HG02642 (cell line): ENCODE results near the gene WT1.
A peak's percentile ranks its signal among the peaks of the same experiment; 100 is the strongest.

Experiments used
- ATAC-seq: cut with Tn5 transposase; IDR thresholded peaks from one replicate; pipeline ENCODE4 v1.9.1; 2021; ENCODE audit warnings: mild to moderate bottlenecking; ENCODE audit not compliant: unreplicated experiment, poor library complexity

The WT1 gene

DNA sequence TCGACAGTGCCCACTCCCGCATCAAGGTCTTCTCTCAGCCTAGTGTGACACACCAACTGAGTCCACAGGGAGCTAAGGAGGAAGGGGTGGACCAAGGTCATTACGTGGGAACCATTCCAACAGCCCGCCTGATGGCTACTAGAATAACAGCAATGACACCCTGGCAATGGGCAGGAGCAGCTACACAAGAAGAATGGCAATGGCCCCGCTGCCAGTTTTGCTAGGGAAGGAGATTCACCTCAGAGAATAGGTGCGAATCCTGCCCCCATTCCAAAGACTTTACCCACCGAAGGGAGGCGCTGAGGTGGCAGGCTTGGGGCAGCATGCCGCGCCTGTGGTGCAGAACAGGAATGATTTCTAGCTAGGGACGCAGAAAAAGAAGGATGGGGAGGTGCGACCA lies 9.1 kb downstream of the WT1 start:
- ATAC-seq, result no peak

GRCh38 chr11:32425761-32426160 lies 9.6 kb downstream of the WT1 start:
- ATAC-seq, result no peak

DNA sequence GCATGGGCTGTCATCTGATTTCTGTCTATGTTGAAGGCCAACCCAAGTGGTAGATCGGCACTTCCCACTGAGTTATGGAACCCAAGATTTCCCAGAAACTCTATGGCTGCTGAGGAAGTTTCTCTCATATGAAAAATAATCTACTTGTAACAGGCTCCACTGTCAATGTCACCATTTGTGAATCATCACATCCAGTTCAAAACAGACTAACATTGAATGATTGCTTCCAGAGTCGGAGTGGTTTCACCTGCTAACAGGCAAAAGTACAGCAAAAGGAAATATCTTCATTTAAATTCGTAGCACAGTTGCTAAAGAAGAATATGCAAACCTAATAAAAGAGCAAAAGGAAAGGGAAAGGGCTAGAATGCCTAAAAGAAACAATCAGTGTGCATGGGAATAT lies 12.8 kb downstream of the WT1 start:
- no peak for ATAC-seq

DNA sequence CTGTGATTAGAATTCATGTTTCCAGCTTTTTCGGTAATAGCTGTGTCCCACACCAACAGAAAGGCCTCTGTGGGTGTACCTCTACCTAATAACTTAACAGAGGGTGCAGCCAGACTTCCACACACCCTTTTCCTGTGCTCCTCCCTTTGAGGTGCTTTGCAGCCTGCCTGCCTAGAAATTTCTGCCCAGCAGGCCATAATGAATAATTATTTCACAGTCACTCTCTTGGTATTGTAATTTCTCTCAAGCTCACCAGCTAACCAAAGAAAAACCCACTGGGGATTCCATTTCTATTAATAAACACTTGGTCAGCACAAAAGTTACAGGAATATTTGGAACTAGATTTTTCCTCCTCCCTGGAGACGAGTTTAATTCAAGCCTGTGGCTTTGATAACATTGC lies 13.3 kb downstream of the WT1 start:
- ATAC-seq, result no peak

DNA sequence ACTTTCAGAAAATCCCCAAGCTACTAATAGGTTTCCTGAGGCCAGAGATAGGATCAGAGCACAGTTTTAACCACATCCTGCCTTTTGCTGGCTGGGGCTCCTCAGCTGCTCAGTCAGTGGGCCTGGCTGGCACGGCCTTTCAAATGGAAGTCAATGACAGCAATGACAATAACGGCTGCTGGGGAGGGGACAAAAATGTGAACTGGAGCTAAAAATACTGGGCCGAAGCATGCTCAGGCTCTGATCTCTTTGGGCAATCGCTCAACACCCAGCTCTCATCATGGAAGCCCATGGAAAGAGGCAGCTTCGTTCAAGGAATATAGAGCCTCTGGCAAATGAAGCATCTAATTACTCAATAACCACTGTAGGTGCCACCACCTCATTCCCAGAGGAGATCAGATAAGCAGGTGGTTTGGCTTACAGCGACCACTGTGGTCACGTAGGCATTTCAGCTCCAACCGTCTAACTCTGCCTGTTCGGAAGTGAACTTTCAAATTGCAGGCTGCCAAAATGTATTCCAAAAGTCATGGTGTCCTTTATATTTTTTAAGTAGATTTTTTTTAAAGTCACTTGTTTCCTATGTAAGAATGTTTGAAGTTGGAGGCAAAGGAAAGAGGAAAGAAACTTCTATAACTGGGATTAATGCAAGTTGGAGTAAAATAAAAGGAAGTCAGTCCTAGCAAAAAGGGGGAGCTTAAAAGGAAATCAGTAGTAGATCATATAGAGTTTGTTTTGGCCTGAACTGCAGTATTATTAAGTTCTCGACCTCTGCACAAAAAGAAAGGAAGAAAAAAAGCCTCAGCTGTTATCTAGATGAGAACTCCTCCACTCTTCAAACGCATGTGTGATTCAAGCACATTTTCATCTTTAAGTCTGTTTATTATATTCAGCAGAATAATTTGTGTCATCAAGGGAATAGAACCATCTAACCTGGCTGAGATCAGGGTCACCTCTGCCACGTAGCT lies 14.1 kb downstream of the WT1 start:
- peak; percentile 89 for ATAC-seq

DNA sequence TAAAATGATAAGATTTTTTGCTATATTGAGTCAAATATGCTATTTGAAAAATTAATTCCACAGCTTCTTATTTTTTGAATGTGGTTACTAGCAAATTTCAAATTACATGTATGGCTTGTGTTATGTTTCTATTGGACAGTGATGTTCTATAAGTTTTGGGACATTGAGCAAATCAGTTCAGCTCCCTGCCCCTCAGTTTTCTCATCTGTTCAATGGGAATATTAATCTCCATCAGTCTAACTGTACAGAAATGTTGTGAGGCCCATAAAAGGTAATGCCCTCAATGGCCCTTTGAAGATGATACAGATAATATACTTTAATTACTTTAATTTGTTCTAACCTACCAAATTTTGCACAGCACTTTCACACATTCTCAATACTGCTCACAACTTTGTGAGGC lies 15.2 kb downstream of the WT1 start:
- no peak for ATAC-seq

GRCh38 chr11:32418836-32419235 lies 16.5 kb downstream of the WT1 start:
- ATAC-seq, result no peak

GRCh38 chr11:32417806-32418205 lies 17.5 kb downstream of the WT1 start:
- ATAC-seq, result no peak

DNA sequence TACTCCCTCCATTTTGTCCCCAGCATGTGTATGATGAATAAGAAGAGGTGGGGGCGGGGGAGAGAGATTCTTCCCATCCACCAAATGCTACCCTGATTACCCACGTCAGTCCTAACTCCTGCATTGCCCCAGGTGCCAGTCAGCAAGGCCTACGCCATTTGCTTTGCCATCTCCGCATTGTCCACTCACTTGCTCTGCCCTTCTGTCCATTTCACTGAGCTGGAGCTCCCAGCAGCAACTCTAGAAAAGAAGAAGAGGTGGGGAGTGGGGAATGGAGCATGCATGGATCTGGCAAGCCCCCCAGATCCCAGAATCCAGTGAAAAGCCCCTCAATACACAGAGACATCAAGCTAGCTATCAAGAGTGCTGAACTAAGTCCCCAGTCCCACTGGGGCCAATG lies 19.0 kb downstream of the WT1 start:
- ATAC-seq, result no peak

DNA sequence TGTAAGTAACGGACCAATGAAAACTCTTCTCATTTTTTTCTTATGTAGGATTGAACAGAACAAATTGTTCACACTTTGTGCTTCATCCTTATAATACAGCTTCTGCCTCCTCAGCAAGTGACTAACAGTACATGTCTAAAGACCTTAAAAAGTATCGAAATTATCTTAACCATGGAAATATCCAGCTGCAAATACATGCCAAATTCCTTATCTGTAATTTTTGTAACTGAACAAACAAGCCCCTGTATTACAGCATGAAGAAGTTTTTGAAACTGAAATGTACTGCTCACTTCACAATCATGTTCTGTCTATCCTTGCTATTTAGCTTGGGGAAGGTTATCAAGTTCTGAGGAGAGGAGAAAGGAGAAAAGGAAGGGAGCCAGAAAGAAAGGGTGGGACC lies 20.4 kb downstream of the WT1 start:
- ATAC-seq, result no peak

DNA sequence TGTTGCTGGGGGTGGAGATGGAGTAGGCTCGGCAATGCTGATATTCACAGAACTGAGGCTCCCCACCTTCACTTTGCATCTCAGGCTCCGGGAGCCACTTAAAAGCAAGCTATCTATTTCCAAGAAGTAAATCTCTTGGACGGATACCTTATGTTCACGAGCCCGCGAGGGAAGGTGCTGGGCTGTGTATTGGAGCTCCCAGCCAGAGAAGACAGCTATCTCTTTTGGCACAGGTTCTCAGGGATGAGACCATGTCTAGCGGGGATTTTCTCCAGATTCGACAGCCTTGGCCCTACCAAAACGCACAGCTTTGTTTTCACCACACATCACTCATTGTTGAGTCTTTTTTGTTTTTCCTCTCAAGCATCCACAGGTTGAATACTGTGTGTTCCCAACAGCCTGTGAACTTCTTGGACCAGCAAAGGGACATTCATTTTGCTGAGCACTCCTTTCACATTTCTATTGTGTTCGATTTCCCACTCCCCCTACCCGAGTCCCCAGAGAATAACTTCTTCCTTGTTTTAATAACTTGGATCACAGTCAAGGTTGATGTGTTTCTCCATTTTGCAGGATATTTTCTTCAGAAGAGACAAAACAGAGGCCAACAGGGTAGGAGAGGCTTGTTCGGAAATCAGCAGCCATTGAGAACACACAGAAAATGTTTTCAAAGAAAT lies 23.3 kb downstream of the WT1 start:
- ATAC-seq, result no peak

GRCh38 chr11:32405592-32405991 lies 29.7 kb downstream of the WT1 start:
- ATAC-seq, result no peak

GRCh38 chr11:32402836-32403235 lies 32.5 kb downstream of the WT1 start:
- ATAC-seq, result no peak

GRCh38 chr11:32400670-32401369 lies 34.5 kb downstream of the WT1 start:
- ATAC-seq, result no peak

- ATAC-seq, result no peak
Observed at GRCh38 chr11:32400196-32400595, 35.1 kb downstream of the WT1 start.

DNA sequence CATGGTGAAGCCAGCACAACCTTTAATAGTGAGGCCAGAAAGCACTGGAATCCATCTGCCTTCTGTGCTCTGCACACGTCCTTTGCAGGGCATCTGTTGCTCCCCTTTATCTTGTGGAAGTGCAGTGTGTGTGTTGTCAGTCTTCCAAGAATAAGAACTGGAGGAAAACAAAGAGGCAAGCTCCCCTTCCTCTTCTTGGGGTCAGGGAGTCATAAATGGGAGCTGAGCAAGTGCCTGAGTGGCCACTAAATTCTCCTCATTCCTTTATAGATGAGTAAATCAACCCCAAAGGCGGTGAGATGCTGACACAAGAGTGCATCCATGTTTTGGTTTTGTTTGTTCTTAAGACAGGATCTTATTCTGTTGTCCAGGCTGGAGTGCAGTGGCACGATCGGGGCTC lies 38.3 kb downstream of the WT1 start:
- no peak for ATAC-seq

GRCh38 chr11:32396331-32396730 lies 39.0 kb downstream of the WT1 start:
- ATAC-seq, result peak; percentile 58

DNA sequence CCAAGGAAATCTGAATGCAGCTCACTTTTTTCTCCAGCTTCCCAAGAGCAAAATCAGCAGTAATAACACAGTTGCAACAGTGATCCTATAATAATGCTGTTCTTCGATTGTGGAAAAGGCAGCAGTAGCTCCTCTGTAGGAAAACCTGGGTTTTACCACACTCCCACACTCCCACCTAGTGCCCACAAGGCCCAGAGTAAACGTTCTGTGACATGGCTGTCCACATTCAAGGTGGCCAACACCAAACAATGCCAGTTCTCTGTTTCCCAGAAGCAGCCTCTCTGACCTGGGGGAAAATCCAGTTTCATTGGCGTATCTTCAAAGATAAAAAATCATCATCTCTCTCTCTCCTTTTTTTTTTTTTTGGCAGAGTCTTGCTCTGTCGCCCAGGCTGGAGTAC lies 40.2 kb downstream of the WT1 start:
- no peak for ATAC-seq

DNA sequence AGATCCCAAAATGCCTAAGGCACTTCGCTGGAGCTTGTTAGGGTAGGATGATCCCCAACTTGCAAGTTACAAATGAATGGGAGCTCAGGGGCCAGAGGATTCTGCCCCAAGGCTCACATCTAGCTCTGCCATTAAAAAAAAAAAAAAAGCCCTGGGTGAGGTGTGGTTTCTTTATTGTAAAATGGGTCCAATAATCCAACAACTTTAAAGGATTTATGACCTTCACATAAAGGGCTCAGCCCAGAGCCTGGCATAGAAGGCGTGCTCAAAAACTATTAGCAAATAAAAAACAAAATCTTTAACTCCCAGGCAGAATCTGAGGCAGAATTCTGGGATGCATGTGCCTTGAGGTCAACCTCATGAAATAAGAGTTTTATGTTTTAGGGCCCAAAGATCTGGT lies 42.5 kb downstream of the WT1 start:
- ATAC-seq, result no peak

DNA sequence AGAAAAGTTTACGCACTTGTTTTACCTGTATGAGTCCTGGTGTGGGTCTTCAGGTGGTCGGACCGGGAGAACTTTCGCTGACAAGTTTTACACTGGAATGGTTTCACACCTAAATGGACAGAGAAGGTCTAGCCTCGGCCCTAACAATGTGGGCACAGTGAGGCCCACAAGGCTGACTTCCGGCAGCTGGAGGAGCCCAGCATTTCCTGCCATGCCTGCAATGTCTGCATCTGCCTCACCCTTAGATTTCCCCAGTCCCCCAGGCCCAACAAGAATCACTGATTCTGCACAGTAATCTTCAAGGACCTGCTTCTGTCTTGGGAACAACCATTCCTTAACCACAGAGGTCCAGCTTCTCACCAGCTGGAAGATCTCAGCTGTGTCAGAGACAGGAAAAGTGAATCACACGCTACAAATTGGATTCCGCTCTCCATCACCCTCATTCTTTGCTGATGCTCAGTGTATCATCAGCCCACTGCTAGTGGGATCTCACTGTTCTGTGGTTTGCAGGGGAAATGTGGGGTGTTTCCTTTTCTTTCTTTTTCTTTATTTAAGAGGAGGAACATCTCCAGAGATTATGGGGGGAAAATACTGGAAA lies 43.3 kb downstream of the WT1 start:
- no peak for ATAC-seq

DNA sequence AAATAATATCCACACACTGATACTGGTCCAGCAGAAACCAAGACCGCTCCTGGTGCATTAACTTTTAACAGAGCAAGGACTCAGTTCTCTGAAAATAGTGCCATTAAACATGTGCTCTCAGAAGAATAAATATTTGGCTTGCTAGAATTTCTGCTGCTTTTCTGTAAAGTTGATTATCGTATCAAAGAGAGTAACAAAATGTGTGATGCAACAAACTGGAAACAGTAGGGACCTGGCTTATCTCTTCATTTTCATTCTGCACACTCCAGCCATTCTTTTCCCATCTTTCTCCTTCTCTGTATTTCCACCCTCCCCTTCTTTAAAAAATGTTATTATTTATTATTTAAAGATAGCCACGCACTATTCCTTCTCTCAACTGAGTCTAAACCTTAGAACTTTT lies 43.9 kb downstream of the WT1 start:
- ATAC-seq, result no peak
